HUDEP-2 (cell line): ENCODE results near the gene AARS2.

ENCODE experiments used
- DNase-seq, 76 experiments: peaks; one replicate each; lab custom pipeline; 2025; ENCODE audit not compliant: unreplicated experiment in 76 of 76; lab: John Stamatoyannopoulos, UW

AARS2 gene

GRCh38 chr6:44264154-44265006 lies 48.8 kb downstream of the AARS2 start:
- peak in 37 of 76 experiments; percentile 16 to 63 (median 33) for DNase-seq

DNA sequence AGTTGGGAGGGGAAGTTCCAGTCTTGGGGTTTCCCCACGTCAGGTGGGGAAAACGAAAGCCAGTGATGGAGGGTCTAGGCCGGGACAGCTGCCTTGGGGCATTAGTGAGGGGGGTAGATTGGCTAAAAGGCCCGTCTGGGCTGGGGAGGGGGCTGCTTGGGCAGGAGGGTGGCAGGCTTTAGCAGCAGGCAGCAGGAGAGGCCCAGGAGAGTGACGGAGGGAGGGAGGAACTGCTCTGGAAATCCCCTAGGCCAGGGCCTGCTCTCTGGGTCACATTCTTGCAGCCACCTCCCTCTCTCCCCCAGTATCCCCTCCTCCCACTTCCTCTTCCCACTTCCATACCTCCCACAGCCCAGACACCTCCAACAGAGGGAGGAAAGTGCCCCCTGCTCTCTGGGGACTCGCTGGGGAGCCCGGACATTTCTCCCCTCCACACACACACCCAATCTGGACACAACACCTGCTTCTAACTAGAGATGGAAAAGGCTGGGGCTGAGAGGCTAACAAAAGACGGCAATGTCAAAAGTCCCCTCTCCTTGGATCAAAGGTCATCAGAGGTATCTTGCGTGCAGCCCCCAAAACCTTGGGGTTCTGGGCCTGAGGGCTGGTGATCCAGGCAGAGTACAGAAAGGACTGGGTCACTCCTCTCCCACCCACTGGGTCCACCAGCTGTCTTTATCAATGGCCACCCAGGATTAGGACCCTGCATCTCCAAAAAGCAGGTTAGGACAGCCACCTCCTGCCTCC lies 49.6 kb downstream of the AARS2 start:
- DNase-seq: no peak

- DNase-seq: no peak
These were observed 50.4 kb downstream of the AARS2 start for GRCh38 chr6:44262467-44263353.

- DNase-seq: no peak
These were observed 51.6 kb downstream of the AARS2 start for GRCh38 chr6:44261581-44261980.

- DNase-seq: no peak
These were observed 52.5 kb downstream of the AARS2 start for GRCh38 chr6:44260451-44261297.

GRCh38 chr6:44260011-44260410 lies 53.1 kb downstream of the AARS2 start:
- no peak for DNase-seq

DNA sequence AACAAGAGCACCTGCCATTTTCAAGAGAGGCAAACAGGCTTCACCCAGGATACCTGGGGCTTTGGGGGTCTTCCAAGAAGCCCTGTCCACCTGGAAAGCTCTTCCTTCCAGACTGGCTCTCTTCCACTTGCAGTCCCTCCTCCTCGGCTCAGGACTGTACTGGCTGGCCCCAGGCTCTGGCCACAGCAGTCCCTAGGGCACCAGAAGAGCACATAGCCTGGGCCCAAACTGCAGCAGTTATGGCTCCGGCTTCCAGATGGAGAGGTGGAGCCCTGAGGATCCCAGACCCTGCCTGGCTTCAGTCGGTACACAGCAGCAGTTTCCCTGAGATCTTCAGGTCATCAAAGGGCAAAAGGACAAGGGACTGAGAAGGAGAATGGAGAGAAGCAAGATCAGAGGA lies 54.2 kb downstream of the AARS2 start:
- DNase-seq: no peak

DNA sequence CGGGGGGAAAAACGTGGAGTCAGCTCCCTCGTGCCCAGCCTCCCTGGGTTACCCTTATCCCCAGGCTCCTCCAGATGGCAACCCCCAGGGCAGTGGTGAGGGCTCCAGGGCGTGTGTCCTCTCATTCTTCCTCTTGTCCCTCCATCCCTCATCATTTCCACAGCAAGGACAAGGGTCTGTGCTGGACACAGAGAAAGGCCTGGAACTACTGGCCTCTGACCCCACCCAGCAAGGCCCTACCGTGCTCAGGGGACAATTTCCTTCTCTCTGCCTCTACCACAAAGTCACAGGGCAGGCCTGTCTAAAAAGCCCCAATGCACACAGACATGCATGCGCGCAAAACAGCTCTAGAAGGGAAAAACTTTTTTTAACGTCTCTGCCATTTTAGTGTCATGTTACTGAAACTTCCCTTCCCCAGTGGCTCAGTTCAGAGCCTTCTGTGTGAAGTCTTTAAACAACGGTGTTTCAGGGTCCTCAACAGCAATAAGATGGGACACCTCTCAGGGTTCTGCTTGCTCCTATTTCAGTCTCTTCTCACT lies 54.8 kb downstream of the AARS2 start:
- no peak for DNase-seq

DNA sequence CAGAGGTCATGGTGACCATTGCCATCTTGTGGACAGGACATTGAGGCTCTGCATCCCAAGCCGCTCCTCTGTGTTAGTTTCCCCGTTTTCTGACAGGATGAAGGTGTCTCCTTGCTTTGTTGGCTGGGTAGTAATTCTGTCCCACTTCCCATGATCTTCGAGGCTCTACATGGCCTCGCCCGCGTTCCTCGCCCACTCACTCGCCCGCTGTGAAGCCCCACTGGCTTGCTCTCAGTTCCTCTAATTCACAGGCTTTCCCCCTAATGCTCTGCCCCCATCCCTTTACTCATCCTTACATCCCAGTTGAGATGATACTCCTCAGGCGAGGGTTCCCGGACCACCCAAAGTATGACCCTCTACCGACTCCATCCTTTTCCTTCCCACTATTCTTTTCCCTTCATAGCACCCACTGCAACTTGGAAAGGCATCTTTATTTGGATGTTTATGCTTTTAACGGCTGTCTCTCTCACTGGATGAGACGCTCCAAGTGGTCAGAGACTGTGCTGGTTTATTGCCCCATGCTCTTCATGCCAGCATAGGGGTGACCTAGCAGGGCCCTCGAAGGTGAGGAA lies 55.3 kb downstream of the AARS2 start:
- no peak for DNase-seq

DNA sequence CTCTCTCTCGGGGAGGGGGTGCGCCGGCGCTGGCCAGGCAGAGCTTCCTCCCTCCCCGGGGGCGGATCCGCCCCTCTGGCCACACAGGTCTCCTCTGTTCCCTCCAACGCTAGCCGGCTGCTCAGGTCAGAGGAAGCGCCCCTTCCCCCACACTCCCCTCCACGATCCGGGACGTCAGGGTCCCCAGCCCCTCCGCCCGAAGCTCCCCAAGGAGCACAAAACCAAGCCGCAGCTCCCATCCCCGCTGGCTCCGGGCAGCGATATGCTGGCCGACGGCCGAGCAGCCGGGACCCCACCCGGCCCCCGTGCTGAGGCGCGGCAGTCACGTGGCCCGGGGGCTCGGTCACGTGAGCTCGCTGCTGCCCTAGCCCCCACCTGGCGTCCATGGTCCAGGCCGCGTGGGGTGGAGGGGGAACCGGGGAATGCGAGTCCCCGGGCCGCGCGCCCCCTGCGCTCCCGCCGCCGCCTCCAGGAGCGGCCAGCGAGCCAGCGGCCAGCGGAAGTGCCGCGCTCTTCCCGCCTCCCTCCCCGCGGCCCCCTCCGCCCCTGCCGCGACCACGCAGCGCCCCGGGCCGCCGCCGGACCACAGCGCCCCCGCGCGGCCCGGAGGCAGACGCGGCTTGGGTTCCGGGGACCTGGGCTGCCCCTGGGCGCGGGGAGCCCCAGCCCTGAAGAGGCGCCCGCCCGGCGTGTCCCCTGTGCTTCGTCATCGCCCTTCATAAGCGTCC lies 56.0 kb downstream of the AARS2 start, which contains the start of gene SLC35B2:
Gene SLC35B2, minus strand, starts transcription at position 504 of the 728 bp plus-strand sequence. Its CDS starts 118 bp downstream, at position 386.
- peak in 62 of 76 experiments; percentile 30 to 88 (median 70) for DNase-seq

GRCh38 chr6:44256775-44257024 lies 56.4 kb downstream of the AARS2 start:
- DNase-seq: peak in 1 of 76 experiments; percentile 51

- peak in 6 of 76 experiments; percentile 23 to 62 (median 34) for DNase-seq
These were observed 57.0 kb downstream of the AARS2 start for GRCh38 chr6:44255871-44256774.

DNA sequence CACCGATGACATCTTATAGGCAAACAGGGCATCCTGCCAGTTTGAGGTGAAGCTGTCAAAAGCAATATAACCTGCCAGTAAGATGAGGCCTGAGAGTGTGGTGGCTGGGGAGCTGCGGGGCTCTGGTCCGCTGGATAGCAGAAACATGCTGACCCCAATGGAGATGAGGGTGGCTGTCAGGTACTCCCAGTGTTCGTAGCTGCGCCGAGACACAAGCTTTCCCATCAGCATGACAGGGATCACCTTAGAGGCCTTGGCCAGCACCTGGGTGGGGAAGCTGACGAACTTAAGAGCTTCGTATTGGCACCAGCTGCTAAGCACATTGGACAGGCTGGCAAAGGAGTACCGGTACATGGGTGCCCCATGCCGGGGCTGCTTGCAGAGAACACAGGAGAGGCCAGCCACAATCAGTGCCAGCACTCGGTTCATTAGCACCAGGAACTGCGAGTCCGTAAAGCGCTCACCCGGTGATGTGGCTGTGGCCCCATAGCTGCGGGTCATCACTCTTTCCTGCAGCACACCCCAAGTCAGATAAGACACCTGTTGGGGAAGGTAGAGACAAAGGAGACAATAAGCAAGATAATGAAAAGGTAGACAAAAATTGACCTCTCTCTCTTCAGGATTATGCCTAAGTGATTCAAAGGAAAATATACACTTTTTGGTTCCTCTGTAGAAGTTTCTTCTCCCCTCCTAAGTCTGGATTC lies 57.9 kb downstream of the AARS2 start:
- peak in 15 of 76 experiments; percentile 18 to 76 (median 40) for DNase-seq

DNA sequence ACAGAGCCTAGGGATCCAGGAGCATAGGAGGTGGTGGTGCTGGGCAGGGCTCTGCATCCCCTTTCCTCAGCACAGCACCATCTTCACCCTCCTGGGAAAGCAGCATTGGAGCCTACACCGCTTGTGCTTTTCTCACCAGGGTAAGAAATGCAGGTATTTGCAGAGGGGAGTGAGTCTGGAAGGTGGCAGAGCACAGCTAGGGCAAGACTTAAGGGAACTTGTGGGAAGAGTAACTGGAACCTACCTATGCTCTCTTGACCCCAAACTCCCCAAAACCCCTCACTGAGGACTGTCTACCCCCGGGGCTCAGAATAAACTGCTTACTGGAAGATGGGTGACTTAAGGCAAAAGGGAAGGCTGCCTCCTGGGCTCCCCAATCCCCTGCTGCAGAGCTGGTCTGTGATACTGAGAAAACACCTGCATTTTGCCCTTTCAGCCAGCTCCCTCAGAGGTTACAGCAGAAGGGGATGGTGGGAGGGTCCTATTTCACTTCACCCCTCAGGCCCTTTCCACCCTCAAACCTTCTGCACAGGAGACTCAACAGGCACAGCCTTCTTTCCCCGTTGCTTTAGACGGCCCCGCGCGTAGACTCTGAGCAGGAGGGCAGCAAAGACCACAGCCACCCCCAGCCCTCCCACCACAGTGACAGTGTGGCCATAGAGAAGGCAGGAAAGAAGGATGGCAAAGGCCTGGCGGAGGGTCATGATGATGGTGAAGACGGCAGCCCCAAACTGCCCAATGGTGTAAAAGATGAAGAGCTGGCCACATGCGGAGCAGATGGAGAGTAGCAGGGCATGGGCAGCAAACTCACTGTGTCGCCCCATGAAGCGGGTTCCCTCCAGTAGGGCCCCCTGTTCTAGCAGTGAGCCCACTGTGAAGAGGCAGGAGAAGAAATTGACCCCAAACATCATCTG lies 58.7 kb downstream of the AARS2 start:
- DNase-seq: peak in 6 of 76 experiments; percentile 20 to 54 (median 39)

GRCh38 chr6:44253307-44254101 lies 59.6 kb downstream of the AARS2 start:
- peak in 66 of 76 experiments; percentile 17 to 84 (median 62) for DNase-seq
